Activated CD8-positive, alpha-beta T cell treated with anti-CD3 and anti-CD28 coated beads, Interleukin-2, amount 10 ng/mL, durations not matched to agents 7 days and 5 days (primary cell): Measurements from ENCODE around the gene FBXO30. TPM values are rescaled to one million over a fixed set of nuclear protein-coding genes. Genes with fewer than 3 reads are reported as not detected.

Experiments
- ATAC-seq: fragments of 150-1000 bp; cut with Tn5 transposase; one replicate; pipeline ENCODE4 v1.10.0; 2021; ENCODE audit warnings: moderate library complexity
- CTCF ChIA-PET: fragments of 350-600 bp; sonication (Branson Sonifier 250); formaldehyde crosslinking; loops from one replicate; lab custom pipeline; 2021; ENCODE audit warnings: antibody characterized with exemption; lab: Charles Lee
- POLR2A ChIA-PET: fragments of 350-600 bp; sonication (Branson Sonifier 250); formaldehyde crosslinking; loops from one replicate; lab custom pipeline; 2021; ENCODE audit warnings: antibody characterized with exemption; lab: Charles Lee
- DNase-seq: peaks from one replicate; pipeline ENCODE4 v3.0.0-alpha.2; 2020
- H3K27ac Mint-ChIP-seq: one replicate; pipeline ENCODE4 v1.8.0; 2021; ENCODE audit warnings: mild to moderate bottlenecking, mixed read lengths
- H3K27me3 Mint-ChIP-seq: one replicate; pipeline ENCODE4 v1.8.0; 2021; ENCODE audit warnings: low read depth, mixed read lengths
- H3K36me3 Mint-ChIP-seq: one replicate; pipeline ENCODE4 v1.8.0; 2021; ENCODE audit warnings: low read depth, mixed read lengths
- H3K4me1 Mint-ChIP-seq: one replicate; pipeline ENCODE4 v1.8.0; 2021; ENCODE audit warnings: low read depth, mixed read lengths
- H3K4me3 Mint-ChIP-seq: one replicate; pipeline ENCODE4 v1.8.0; 2021; ENCODE audit warnings: mild to moderate bottlenecking, mixed read lengths
- H3K9me3 Mint-ChIP-seq: one replicate; pipeline ENCODE4 v1.8.0; 2022; ENCODE audit warnings: mixed read lengths; ENCODE audit not compliant: insufficient read depth
- total RNA-seq, 2 experiments: library from RNA; stranded (reverse); gene quantifications; one replicate each; pipeline ENCODE4 v1.2.3, GENCODE V29; 2021

FBXO30 gene, protein sequence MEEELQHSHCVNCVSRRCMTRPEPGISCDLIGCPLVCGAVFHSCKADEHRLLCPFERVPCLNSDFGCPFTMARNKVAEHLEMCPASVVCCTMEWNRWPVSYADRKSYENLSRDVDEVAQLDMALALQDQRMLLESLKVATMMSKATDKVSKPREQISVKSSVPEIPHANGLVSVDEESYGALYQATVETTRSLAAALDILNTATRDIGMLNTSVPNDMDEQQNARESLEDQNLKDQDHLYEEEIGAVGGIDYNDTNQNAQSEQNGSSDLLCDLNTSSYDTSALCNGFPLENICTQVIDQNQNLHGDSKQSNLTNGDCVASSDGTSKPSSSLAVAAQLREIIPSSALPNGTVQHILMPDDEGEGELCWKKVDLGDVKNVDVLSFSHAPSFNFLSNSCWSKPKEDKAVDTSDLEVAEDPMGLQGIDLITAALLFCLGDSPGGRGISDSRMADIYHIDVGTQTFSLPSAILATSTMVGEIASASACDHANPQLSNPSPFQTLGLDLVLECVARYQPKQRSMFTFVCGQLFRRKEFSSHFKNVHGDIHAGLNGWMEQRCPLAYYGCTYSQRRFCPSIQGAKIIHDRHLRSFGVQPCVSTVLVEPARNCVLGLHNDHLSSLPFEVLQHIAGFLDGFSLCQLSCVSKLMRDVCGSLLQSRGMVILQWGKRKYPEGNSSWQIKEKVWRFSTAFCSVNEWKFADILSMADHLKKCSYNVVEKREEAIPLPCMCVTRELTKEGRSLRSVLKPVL
- 1 to 10 TPM; 3.5 to 4.1 TPM for total RNA-seq

- peaks cover 21% of the 10 kb centered on the region for H3K4me1 Mint-ChIP-seq
- no peaks in the 10 kb centered on the region for H3K9me3 Mint-ChIP-seq
Measured at GRCh38 chr6:145814501-145815308, at the start of gene FBXO30. FBXO30 (minus strand) TSS chr6:145814795; CDS start chr6:145806405, 8,390 bp downstream.

DNA sequence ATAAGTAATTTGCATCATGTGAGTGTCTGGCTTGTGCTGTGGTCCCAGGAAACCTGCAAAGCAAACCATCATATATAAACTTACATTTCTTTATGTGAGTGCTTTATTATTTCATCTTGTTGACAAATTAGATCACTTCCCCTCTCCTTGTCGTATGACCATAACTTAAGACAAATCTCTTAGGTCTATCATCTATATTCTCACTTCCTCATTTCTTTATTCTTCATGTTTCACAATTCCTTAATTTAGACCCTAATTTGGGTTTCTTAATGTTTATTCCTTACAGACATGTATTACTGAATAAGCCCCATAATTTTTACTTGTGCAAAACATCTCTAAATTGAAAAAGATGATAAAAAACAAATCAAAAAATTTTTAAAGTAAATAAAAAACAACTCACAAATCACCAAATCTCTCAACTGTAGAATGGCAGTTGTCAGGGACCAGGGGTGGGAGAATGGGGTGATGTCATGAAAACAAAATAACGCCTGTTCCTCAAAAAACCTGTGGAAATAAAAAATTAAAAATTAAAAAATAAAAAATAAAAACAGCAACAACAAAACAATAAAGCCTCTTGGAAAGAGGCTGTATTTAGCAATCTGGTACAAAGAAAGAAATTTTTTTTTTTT, 49.5 kb upstream of the FBXO30 start:
- H3K4me1 Mint-ChIP-seq = peaks cover 27% of the 10 kb centered on the region
- ChIA-PET POLR2A (no interaction called here), CTCF (interaction anchor here (1.2 kb wide), 1 partner anchor 128 kb away, joined by 3 read pairs; no protein-coding TSS in a partner anchor)

More at GRCh38 chr6:145814501-145815308, at the start of gene FBXO30:
- ChIA-PET POLR2A (interaction anchor here (0.8 to 3.6 kb wide), 7 partner anchors 9 to 150 kb away, joined by 3 to 46 read pairs (median 11); partner anchors contain the start of genes EPM2A and SHPRH), CTCF (interaction anchor here (1.1 to 2.6 kb wide), 9 partner anchors 9 to 150 kb away, joined by 3 to 9 read pairs (median 5); partner anchors contain the start of genes EPM2A and SHPRH)
- peak; percentile 92 for ATAC-seq
- no peaks in the 10 kb centered on the region for H3K27me3 Mint-ChIP-seq
- H3K27ac Mint-ChIP-seq = peak within 1 kb of the TSS; percentile 94
- H3K4me3 Mint-ChIP-seq = peak within 1 kb of the TSS; percentile 94
- peak; percentile 87 for DNase-seq
- peaks cover 8% of the 10 kb centered on the region for H3K36me3 Mint-ChIP-seq

DNA sequence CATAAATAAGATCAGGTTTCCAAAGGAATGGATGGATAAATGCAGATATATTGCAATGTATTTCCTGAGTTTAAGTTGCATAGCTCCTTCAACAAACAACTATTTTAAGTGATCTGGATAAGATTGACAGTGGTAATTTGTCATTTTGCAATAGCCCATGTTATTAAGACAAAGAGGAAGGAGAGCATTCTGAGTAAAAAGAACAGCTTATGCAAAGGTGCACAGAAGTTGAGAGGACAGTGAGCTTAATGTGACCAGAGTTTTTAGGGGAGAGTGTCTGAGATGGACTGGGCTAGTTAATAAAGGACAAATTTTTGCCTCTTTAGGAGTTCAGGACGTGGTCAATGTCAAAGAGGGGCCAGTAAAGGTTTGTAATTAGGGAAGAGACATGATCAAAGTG, 48.8 kb upstream of the FBXO30 start:
- H3K9me3 Mint-ChIP-seq = peaks cover 4% of the 10 kb centered on the region
- peaks cover 27% of the 10 kb centered on the region for H3K4me1 Mint-ChIP-seq
- peaks cover 15% of the 10 kb centered on the region for H3K36me3 Mint-ChIP-seq
- ATAC-seq = no peak
- H3K27ac Mint-ChIP-seq = no peak overlapping the region
- no peak for DNase-seq
- CTCF ChIA-PET = interaction anchor here (0.8 kb wide), 1 partner anchor 56 kb away, joined by 3 read pairs; no protein-coding TSS in a partner anchor
- no peak overlapping the region for H3K4me3 Mint-ChIP-seq
- POLR2A ChIA-PET = no interaction called here
- H3K27me3 Mint-ChIP-seq = no peaks in the 10 kb centered on the region

More for the DNA sequence above, 49.5 kb upstream of the FBXO30 start:
- Mint-ChIP-seq H3K4me3 (no peak overlapping the region), H3K36me3 (peaks cover 15% of the 10 kb centered on the region), H3K9me3 (peaks cover 4% of the 10 kb centered on the region), H3K27me3 (no peaks in the 10 kb centered on the region), H3K27ac (no peak overlapping the region)
- no peak for ATAC-seq
- DNase-seq = no peak

- H3K4me3 Mint-ChIP-seq = no peak overlapping the region
- no peak for ATAC-seq
- peaks cover 10% of the 10 kb centered on the region for H3K4me1 Mint-ChIP-seq
- no peaks in the 10 kb centered on the region for H3K27me3 Mint-ChIP-seq
- CTCF ChIA-PET = no interaction called here
- peaks cover 15% of the 10 kb centered on the region for H3K36me3 Mint-ChIP-seq
- no peak overlapping the region for H3K27ac Mint-ChIP-seq
- POLR2A ChIA-PET = no interaction called here
- peaks cover 4% of the 10 kb centered on the region for H3K9me3 Mint-ChIP-seq
- no peak for DNase-seq
Measured at GRCh38 chr6:145860562-145860961, 46.0 kb upstream of the FBXO30 start.

- no peaks in the 10 kb centered on the region for H3K4me1 Mint-ChIP-seq
- no peak overlapping the region for H3K4me3 Mint-ChIP-seq
- ChIA-PET POLR2A (no interaction called here), CTCF (no interaction called here)
- no peak overlapping the region for H3K27ac Mint-ChIP-seq
- no peaks in the 10 kb centered on the region for H3K9me3 Mint-ChIP-seq
- no peaks in the 10 kb centered on the region for H3K27me3 Mint-ChIP-seq
- H3K36me3 Mint-ChIP-seq = no peaks in the 10 kb centered on the region
- ATAC-seq = no peak
- no peak for DNase-seq
Measured at GRCh38 chr6:145850671-145851070, 36.1 kb upstream of the FBXO30 start.

- ATAC-seq (no peak), DNase-seq (no peak)
- Mint-ChIP-seq H3K27me3 (no peaks in the 10 kb centered on the region), H3K27ac (no peak overlapping the region), H3K4me1 (no peaks in the 10 kb centered on the region), H3K4me3 (no peak overlapping the region), H3K36me3 (no peaks in the 10 kb centered on the region), H3K9me3 (no peaks in the 10 kb centered on the region)
- POLR2A ChIA-PET = no interaction called here
- CTCF ChIA-PET = no interaction called here
Measured at GRCh38 chr6:145848541-145848940, 33.9 kb upstream of the FBXO30 start.

DNA sequence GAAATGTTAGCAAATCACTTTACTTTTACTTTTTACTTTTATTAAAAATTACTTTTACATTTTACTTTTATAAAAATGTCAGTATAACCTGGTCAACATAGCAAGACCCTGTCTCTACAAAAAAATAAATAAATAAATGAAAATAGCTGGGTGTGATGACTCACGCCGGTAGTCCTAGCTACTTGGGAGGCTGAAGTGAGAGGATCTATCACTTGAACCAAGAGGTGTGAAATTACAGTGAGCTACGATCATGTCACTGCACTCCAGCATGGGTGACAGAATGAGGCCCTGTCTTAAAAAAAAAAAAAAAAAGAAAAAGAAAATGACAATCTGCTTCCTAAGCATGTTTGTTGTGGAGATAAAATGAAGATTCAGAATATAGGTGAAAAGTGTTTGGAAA, 31.0 kb upstream of the FBXO30 start:
- DNase-seq (no peak), ATAC-seq (no peak)
- Mint-ChIP-seq H3K27me3 (no peaks in the 10 kb centered on the region), H3K27ac (no peak overlapping the region), H3K4me3 (no peak overlapping the region), H3K9me3 (no peaks in the 10 kb centered on the region), H3K4me1 (no peaks in the 10 kb centered on the region), H3K36me3 (no peaks in the 10 kb centered on the region)
- CTCF ChIA-PET = no interaction called here
- POLR2A ChIA-PET = no interaction called here

DNA sequence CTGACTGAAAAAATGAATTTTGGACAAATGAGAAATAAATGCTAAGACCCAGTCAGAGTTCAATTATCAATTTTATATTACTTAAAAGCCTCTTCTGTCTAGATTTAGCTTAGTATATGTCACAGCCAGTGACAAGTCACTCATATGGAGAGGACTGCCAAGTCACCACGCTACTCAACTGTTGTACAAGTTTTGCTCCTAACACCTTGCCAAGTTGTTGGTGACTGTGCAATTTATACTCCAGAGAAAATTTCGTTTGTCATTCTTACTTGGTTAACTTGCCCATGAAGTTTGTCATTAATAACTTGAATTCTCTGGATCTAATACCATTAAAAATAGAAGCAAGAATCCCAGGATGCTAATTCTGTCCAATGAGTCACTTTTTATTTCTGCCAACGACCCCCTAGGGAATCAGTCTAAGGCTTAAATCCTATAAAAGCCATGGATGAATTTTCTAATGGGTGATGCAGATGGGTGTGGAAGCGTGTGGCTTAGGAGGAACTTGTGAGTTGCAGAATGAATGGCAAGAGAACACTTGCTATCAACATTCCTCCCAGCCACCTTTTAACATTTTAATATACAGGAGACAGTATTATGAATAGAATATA, 30.4 kb upstream of the FBXO30 start:
- H3K4me1 Mint-ChIP-seq = no peaks in the 10 kb centered on the region
- H3K27ac Mint-ChIP-seq = no peak overlapping the region
- no peaks in the 10 kb centered on the region for H3K27me3 Mint-ChIP-seq
- ATAC-seq (no peak), DNase-seq (no peak)
- H3K9me3 Mint-ChIP-seq = no peaks in the 10 kb centered on the region
- ChIA-PET POLR2A (no interaction called here), CTCF (no interaction called here)
- H3K4me3 Mint-ChIP-seq = no peak overlapping the region
- H3K36me3 Mint-ChIP-seq = no peaks in the 10 kb centered on the region

DNA sequence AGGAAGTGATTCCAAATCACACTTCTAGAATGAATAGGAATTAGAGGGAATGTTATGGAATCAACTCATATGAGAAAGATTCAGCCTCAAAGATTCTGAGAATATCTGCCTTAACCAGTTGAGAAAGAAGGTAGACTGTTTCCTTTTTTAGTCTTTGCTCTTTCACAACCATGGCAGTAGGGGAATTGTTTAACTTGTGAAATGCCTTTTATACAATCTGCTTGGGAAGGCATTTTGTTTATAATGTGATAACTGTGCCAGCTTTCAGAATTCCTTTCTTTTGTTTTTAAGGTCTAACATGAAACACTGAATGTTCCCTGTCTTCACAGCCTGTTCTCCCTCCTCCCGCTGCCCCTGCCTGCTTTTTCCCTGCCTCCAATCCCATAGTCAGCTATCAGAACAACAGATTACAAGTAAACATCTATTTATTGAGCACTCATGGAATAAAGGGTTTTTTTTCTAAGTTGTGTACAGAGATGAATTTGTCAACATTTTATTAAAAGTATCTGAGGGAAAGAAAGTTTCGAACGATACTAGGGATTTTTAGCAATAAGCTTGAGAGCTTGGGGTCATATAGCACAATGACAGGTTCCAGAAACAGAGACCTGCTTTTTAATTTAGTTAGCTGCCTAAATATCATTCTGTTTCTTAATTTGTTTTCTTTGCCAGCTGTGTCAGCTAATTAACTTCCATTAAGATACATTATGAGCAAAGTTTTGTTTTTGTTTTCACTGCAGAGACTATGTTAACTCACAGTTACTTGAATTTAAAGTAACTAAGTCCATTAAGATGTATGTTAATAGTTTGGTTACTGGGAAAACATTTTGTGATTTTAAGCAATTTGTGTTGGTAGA, 28.3 kb upstream of the FBXO30 start:
- POLR2A ChIA-PET = no interaction called here
- Mint-ChIP-seq H3K27ac (no peak overlapping the region), H3K4me3 (no peak overlapping the region), H3K9me3 (no peaks in the 10 kb centered on the region), H3K36me3 (no peaks in the 10 kb centered on the region), H3K4me1 (no peaks in the 10 kb centered on the region), H3K27me3 (no peaks in the 10 kb centered on the region)
- no peak for DNase-seq
- CTCF ChIA-PET = no interaction called here
- no peak for ATAC-seq

GRCh38 chr6:145841668-145842067, 27.1 kb upstream of the FBXO30 start:
- Mint-ChIP-seq H3K27me3 (no peaks in the 10 kb centered on the region), H3K4me1 (no peaks in the 10 kb centered on the region), H3K36me3 (no peaks in the 10 kb centered on the region), H3K4me3 (no peak overlapping the region), H3K27ac (no peak overlapping the region), H3K9me3 (no peaks in the 10 kb centered on the region)
- ChIA-PET CTCF (interaction anchor here (1.4 kb wide), 1 partner anchor 46 kb away, joined by 3 read pairs; no protein-coding TSS in a partner anchor), POLR2A (interaction anchor here (1.1 kb wide), 1 partner anchor 106 kb away, joined by 3 read pairs; the partner anchor contains the start of gene EPM2A)
- ATAC-seq (no peak), DNase-seq (no peak)
